Omental fat pad (tissue), 4 donors: ENCODE results near the gene ARHGAP26. TPM values are rescaled to one million over a fixed set of nuclear protein-coding genes. Genes with fewer than 3 reads are reported as not detected.

Experiments used
- ATAC-seq: fragments of 150-250 bp; one replicate; pipeline ENCODE4 v1.9.1; 2016; ENCODE audit warnings: mild to moderate bottlenecking, moderate library complexity; ENCODE audit not compliant: low FRiP score
- DNase-seq: peaks from one replicate; pipeline ENCODE4 v3.0.0-alpha.2; 2019; ENCODE audit warnings: low spot score
- total RNA-seq, 4 donors: library from RNA; depleted of rRNA; stranded (reverse); fragments of >200 nt; gene quantifications; one replicate each; pipeline ENCODE4 v1.1.0, GENCODE V29; 2016
- TF ChIP-seq, protein P1 (sequence below), 3 donors: fragments of 450-650 bp; IDR thresholded peaks; one replicate each; pipeline ENCODE4 v1.5.1; 2016 to 2017; ENCODE audit warnings: antibody characterized with exemption in 3 of 3, mild to moderate bottlenecking in 3 of 3, moderate library complexity in 2 of 3

ARHGAP26 gene
- total RNA-seq, 4 donors from 2014 or later = 40.4 to 134 (median 63.6) TPM

DNA sequence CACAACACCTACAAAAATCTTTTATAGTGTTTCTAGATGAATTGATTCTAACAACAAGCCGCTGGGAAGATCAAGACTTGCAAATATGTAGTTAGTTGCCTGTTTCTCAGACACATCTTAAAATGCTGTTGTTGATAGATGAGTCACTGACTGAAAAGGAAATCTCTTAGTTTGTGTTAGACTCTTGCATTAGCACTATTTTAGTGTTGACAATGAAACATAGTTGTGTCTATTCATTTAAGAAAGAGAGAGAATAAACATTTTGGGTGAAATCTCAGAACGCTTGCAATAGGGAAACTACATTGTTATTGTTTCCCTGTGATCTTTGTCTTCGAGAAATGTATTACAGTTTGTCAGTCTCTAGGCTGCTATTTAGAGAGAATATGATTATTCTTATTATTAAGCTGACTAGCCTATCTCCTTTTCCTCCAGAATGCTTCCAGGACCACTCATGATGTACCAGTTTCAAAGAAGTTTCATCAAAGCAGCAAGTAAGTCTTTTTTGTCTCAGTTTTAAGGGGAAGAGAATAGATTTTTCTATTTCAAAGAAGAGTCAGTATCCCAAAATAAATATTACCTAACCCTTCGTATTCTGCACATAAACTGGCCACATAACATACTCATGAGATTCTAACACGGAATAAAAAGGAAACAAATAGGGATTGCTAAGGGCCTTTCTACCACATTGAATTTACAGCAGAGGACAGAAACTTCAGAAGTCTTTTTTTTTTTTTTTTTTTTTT is 285.6 kb downstream of the ARHGAP26 start:
- TF ChIP-seq, protein P1, sequence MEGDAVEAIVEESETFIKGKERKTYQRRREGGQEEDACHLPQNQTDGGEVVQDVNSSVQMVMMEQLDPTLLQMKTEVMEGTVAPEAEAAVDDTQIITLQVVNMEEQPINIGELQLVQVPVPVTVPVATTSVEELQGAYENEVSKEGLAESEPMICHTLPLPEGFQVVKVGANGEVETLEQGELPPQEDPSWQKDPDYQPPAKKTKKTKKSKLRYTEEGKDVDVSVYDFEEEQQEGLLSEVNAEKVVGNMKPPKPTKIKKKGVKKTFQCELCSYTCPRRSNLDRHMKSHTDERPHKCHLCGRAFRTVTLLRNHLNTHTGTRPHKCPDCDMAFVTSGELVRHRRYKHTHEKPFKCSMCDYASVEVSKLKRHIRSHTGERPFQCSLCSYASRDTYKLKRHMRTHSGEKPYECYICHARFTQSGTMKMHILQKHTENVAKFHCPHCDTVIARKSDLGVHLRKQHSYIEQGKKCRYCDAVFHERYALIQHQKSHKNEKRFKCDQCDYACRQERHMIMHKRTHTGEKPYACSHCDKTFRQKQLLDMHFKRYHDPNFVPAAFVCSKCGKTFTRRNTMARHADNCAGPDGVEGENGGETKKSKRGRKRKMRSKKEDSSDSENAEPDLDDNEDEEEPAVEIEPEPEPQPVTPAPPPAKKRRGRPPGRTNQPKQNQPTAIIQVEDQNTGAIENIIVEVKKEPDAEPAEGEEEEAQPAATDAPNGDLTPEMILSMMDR (IDR thresholded peaks at IDR 0.05) = no peak
- ATAC-seq = no peak
- DNase-seq = no peak

DNA sequence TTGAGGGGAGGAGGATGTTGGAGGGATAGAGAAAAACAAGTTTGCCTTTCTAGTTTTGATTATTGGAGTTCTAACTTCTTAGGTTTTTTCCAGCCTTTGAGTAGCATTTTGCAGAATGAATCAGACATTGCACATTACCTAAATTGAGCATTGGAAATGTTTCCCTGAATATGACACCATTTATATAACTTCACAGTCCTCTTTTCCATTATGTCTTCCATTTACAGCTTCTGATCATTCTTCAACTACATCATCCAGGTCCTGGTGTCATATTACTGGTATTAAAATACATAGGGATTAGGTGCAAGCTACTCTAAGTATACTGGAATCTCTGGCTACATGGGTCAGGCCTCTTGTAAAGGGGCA is 286.1 kb downstream of the ARHGAP26 start:
- TF ChIP-seq, protein P1 (IDR thresholded peaks at IDR 0.05) = no peak
- DNase-seq (no peak), ATAC-seq (no peak)

DNA sequence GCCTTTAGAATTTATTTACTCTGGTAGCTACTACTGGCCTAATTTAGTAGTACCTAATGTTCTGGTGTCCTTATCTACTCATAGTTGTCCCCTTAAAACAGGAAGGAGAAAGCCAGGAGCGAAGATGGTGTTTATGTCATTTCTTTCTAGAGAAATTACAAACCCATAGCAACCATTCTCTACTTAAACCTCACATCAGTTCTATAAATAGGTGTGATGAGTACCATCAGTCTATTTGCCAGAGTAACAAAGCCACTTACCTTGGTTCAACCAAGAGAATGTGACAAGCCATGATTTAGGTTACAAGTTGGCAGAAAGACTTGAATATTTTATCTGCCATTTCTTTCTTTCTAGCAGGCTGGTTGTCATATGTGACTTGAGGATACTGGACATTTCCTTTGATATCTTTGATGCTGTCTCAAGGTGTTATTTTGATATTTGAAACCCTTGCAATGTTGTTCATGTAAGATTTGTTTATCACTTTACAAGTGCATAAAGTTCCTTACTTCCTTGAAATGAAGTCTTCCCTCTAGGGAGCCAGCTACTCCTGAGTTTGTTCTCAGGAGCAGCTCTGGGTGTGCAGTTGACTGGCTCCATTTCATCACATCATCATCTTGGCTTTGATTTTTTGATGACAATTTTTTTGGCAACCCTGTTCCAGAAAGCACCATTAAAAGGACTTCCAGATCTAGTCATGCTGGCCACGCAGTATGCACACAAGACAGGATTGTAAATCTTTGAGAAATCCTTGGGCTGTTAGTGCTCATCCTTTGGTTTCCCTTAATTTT is 286.8 kb downstream of the ARHGAP26 start:
- TF ChIP-seq, protein P1 (IDR thresholded peaks at IDR 0.05) = no peak
- DNase-seq = no peak
- no peak for ATAC-seq

DNA sequence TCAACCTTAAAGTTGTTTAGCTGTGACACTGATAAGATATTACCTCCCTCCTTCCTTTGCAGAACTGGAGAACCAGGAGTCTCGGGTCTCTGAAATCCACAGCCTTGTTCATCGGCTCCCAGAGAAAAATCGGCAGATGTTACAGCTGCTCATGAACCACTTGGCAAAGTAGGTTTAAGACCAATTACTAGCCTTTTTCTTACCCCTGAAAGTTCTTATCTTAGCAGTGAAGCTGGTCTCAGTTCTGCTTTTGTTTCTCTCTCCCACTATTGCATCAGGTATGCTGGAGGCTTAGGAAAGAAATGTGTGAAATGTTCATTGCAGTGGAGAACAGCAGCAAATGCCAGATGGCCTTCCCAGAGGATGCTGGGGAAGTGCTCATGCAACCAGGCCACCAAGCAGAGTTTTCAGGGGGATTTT is 287.4 kb downstream of the ARHGAP26 start:
- TF ChIP-seq, protein P1 (IDR thresholded peaks at IDR 0.05) = no peak
- no peak for DNase-seq
- ATAC-seq = no peak

DNA sequence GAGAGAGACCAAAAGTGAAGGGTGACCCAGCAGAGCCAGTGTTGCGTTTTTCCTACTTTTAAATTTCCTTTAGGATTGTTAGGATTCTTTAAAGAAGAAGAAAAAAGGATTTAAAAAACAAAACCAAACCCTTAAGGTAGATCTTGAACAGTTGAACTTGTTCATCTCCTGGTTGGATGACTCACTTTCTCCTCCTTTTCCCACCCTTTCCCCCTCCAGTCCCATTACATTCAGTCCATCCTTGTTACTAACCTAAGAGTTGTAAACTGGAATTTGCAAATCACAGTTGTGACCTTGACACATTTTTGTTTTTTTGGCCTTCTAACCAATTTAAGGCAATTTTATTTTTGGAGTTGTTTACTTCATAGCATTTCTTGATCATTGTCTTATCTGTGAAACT is 289.2 kb downstream of the ARHGAP26 start:
- TF ChIP-seq, protein P1 (IDR thresholded peaks at IDR 0.05) = no peak
- ATAC-seq = no peak
- no peak for DNase-seq

DNA sequence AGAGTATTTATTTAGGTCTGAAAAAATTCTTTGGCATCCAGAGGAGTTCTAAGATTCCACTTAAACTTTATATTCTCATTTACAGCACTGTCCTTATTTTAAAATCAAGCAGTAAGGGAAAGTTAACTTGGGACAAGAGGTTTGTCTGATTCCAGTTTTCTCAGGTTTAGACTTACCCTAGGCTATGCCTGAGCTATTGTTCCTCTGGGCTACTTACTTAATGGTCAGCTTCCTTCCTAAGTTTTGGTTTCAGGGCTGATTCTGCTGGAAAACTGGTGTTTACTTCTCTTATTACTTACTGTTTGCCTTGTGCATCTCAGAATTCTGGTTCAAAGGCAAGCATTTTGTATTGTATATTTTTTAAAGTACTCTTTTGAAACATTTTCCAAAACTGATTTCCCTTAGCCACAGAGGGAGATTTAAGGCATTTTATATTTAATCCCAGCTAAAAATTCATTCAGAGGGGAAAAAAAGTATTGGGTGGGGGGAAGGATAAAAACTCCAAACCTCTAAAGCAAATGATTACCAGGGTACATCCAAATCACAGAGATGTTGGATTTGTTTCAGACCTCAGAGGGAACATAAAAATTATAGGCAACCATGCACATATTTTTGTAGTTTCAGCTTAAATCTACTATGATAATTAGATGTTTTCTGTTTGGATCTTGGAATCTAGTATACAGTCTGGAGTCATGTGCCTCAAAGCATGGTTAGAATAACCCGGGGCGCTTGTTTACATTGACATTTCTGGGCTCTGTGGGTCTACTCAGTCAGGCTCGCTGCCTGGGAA is 290.0 kb downstream of the ARHGAP26 start:
- ATAC-seq (no peak), DNase-seq (no peak)
- TF ChIP-seq, protein P1 (IDR thresholded peaks at IDR 0.05) = no peak
